Adrenal gland (tissue), 12 donors: ENCODE results near the gene NUTF2. TPM values are rescaled to one million over a fixed set of nuclear protein-coding genes. Genes with fewer than 3 reads are reported as not detected.

Experiments
- DNase-seq, 7 donors: peaks; one replicate each; pipeline ENCODE4 v3.0.0-alpha.2; 2019 to 2020
- H3K27ac ChIP-seq, 5 donors: fragments of 200-600 bp; sonication (generic) in 4 of 5; 1 replicate in 3 of 5; 2 replicates in 2 of 5; pipeline versions ENCODE4 v1.5.1 to v1.8.0; 2016 to 2020; ENCODE audit warnings: mild to moderate bottlenecking in 1 of 5
- H3K27me3 ChIP-seq: fragments of 200-600 bp; 2 replicates; pipeline ENCODE4 v1.8.0; 2021
- H3K36me3 ChIP-seq, 2 donors: fragments of 200-600 bp; replicated peaks in 1 of 2; 1 replicate in 1 of 2; 2 replicates in 1 of 2; pipeline versions ENCODE4 v1.5.1 to v1.8.0; 2018 to 2022
- H3K4me1 ChIP-seq, 2 donors: fragments of 200-600 bp; replicated peaks in 1 of 2; 1 replicate in 1 of 2; 2 replicates in 1 of 2; pipeline versions ENCODE4 v1.5.1 to v1.8.0; 2018 to 2021
- H3K4me3 ChIP-seq, 4 donors: fragments of 200-600 bp; sonication (generic) in 3 of 4; one replicate each; pipeline ENCODE4 v1.5.1; 2016 to 2018
- H3K9me3 ChIP-seq, 3 donors: fragments of 200-600 bp; sonication (generic) in 1 of 3; replicated peaks in 1 of 3; 1 replicate in 2 of 3; 2 replicates in 1 of 3; pipeline versions ENCODE4 v1.5.1 to v1.8.0; 2016 to 2021
- POLR2A ChIP-seq, 2 donors: fragments of 450-650 bp; IDR thresholded peaks; one replicate each; pipeline ENCODE4 v1.6.1; 2017; ENCODE audit warnings: antibody characterized with exemption in 2 of 2, mild to moderate bottlenecking in 2 of 2, moderate library complexity in 1 of 2
- WGBS, 4 donors: extraction: QIAGEN DNeasy Blood & Tissue Kit in 2 of 4; methylation state at CpG; one replicate each; pipeline versions ENCODE4 v1.1.5 to v1.1.7; 2013 to 2017; 5-methylcytosine and 5-hydroxymethylcytosine counted together
- intact Hi-C, 2 donors: fragments of 100-400 bp; cut with DNase I; formaldehyde crosslinking; loops; one replicate each; pipeline versions ENCODE4 v1.14.1 to v1.15.0; 2022 to 2023
- polyA plus RNA-seq, 3 donors: library from polyadenylated mRNA; stranded (reverse); fragments of 200-250 nt in 2 of 3; fragments of 350-450 nt in 1 of 3; fragmentation: Illumina TruSeq in 1 of 3; extraction: RNeasy Lipid Tissue Mini Kit (QIAGEN cat#74804) in 1 of 3; gene quantifications; one replicate each; pipeline ENCODE4 v1.2.3, GENCODE V29; 2013 to 2014
- total RNA-seq, 9 donors: library from RNA; depleted of rRNA in 4 of 9; stranded (reverse); fragments of >200 nt in 4 of 9; fragments of 120-200 nt in 1 of 9; fragmentation: NEBNext Ultra II Directional in 1 of 9; extraction: Animal tissue kit (Norgen Biotek cat#: 25700) in 1 of 9; gene quantifications; one replicate each; pipeline versions ENCODE4 v1.1.0 to v1.2.4, GENCODE V29; 2013 to 2023
- TF ChIP-seq, protein P1 (sequence below), 6 experiments: fragments of 450-650 bp in 4 of 6; fragments of 200-600 bp in 2 of 6; sonication (generic) in 1 of 6; IDR thresholded peaks; 1 replicate in 5 of 6; 2 replicates in 1 of 6; pipeline versions ENCODE4 v1.5.1 to v1.8.0; 2016 to 2021; ENCODE audit warnings: antibody characterized with exemption in 6 of 6, mild to moderate bottlenecking in 2 of 6, moderate library complexity in 1 of 6
- donor health status: healthy with polysubstance abuse.
- donor health status: Bipolar disorder and iron deficiency.
- donor health status: DM: yes; HTN: yes; CAD: no.
- donor health status: DM: no; HTN: no; CAD: no.
- donor health status: DM: no; HTN: no; CAD: no.
- donor health status: DM: yes; HTN: yes; CAD: no.

Gene NUTF2
- total and polyA plus RNA-seq, 12 donors = 30.0 to 201 (median 87.1) TPM

DNA sequence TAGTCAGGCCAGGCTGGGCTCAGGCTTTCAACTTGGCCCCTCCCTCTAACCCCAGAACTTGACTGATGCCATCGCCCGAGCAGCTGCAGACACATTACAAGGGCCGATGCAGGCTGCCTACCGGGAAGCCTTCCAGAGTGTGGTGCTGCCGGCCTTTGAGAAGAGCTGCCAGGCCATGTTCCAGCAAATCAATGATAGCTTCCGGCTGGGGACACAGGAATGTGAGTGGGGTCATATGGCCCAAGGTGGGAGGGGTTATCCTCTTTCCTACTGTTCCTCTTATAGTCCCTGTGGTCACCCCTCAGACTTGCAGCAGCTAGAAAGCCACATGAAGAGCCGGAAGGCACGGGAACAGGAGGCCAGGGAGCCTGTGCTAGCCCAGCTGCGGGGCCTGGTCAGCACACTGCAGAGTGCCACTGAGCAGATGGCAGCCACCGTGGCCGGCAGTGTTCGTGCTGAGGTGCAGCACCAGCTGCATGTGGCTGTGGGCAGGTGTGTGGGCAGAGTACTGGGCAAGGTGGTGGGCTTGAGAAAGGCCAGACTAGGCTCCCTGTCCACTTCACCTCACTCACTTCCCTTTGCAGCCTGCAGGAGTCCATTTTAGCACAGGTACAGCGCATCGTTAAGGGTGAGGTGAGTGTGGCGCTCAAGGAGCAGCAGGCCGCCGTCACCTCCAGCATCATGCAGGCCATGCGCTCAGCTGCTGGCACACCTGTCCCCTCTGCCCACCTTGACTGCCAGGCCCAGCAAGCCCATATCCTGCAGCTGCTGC is 35.8 kb downstream of the NUTF2 start:
- intact Hi-C loops = loop anchor here (5.0 kb wide), 1 partner anchor 45 kb away; no protein-coding TSS in a partner anchor
- TF ChIP-seq POLR2A (IDR thresholded peaks at IDR 0.05) = peak in 1 of 2 donors; percentile 14
- TF ChIP-seq, protein P1, sequence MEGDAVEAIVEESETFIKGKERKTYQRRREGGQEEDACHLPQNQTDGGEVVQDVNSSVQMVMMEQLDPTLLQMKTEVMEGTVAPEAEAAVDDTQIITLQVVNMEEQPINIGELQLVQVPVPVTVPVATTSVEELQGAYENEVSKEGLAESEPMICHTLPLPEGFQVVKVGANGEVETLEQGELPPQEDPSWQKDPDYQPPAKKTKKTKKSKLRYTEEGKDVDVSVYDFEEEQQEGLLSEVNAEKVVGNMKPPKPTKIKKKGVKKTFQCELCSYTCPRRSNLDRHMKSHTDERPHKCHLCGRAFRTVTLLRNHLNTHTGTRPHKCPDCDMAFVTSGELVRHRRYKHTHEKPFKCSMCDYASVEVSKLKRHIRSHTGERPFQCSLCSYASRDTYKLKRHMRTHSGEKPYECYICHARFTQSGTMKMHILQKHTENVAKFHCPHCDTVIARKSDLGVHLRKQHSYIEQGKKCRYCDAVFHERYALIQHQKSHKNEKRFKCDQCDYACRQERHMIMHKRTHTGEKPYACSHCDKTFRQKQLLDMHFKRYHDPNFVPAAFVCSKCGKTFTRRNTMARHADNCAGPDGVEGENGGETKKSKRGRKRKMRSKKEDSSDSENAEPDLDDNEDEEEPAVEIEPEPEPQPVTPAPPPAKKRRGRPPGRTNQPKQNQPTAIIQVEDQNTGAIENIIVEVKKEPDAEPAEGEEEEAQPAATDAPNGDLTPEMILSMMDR (IDR thresholded peaks at IDR 0.05) = peak in 2 of 6 experiments; percentile 2 to 13
- H3K9me3 ChIP-seq = no peaks in the 10 kb centered on the region
- WGBS, 4 donors = 54 to 73% (median 68%) methylated on average over 10 to 18 of the region's 18 CpGs
- H3K27ac ChIP-seq = peak overlapping the region in 4 of 5 donors; percentile 58 to 98 (median 86)
- H3K27me3 ChIP-seq = no peaks in the 10 kb centered on the region
- DNase-seq = peak; percentile 47 to 84 (median 68)
- peaks cover 0 to 72% of the 10 kb centered on the region in 2 donors for H3K36me3 ChIP-seq
- peaks cover 11 to 32% of the 10 kb centered on the region in 2 donors for H3K4me1 ChIP-seq
- H3K4me3 ChIP-seq = no peak overlapping the region

DNA sequence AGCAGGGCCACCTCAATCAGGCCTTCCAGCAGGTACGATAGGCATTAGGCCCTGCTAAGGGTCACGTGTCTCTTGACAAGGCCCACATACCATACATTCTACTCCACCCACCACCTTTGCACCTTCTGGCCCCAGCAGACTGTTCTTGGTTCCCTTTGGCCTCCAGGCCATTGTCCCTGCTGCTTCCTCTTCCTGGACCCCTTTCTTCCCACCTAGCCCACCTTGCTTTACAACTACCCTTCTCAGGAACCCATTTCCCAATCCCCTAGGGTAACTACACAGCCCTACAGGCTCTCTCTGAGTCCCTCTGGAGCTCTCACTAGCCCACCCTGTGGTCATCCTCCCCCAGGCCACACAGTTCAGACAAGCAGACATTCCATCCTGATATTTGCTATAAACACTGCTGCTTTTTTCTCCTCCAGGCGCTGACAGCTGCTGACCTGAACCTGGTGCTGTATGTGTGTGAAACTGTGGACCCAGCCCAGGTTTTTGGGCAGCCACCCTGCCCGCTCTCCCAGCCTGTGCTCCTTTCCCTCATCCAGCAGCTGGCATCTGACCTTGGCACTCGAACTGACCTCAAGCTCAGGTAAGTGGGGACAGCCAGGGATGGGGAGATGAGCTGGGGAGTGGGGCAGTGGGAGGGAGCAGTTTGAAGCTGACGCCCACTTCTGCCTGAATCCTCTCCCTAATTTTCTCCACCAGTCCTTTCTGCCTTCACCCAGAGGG is 36.6 kb downstream of the NUTF2 start:
- TF ChIP-seq POLR2A (IDR thresholded peaks at IDR 0.05) = no peak
- TF ChIP-seq, protein P1 (IDR thresholded peaks at IDR 0.05) = no peak
- intact Hi-C loops = loop anchor here (5.0 kb wide), 1 partner anchor 44 kb away; no protein-coding TSS in a partner anchor
- H3K4me1 ChIP-seq = peaks cover 11 to 32% of the 10 kb centered on the region in 2 donors

DNA sequence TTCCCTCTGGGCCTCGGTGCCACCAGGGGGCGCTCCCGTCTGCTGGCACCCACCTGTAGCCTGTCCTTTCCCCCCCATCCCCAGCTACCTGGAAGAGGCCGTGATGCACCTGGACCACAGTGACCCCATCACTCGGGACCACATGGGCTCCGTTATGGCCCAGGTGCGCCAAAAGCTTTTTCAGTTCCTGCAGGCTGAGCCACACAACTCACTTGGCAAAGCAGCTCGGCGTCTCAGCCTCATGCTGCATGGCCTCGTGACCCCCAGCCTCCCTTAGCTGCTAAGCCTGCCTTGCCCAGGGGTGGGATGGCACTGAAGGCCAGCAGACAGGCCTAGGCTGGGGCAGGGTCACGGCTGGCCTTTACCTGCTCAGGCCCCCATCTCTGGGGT is 37.1 kb downstream of the NUTF2 start:
- Histone ChIP-seq H3K9me3 (no peaks in the 10 kb centered on the region), H3K4me3 (no peak overlapping the region), H3K36me3 (peaks cover 0 to 59% of the 10 kb centered on the region in 2 donors), H3K27me3 (no peaks in the 10 kb centered on the region), H3K27ac (peak overlapping the region in 4 of 5 donors; percentile 4 to 83 (median 54)), H3K4me1 (peaks cover 11 to 32% of the 10 kb centered on the region in 2 donors)
- 33 to 65% (median 63%) methylated on average over 5 to 11 of the region's 11 CpGs for WGBS, 4 donors
- no peak for TF ChIP-seq POLR2A (IDR thresholded peaks at IDR 0.05)
- TF ChIP-seq, protein P1 (IDR thresholded peaks at IDR 0.05) = peak; percentile 58 to 81 (median 76)
- intact Hi-C loops = loop anchor here (5.0 kb wide), 1 partner anchor 43 kb away; no protein-coding TSS in a partner anchor
- peak; percentile 36 to 72 (median 61) for DNase-seq

More for the DNA sequence above, 36.6 kb downstream of the NUTF2 start:
- no peak overlapping the region for H3K4me3 ChIP-seq
- H3K36me3 ChIP-seq = peaks cover 0 to 65% of the 10 kb centered on the region in 2 donors
- WGBS, 4 donors = 70 to 79% (median 74%) methylated on average over 6 of the region's 6 CpGs
- H3K27ac ChIP-seq = peak overlapping the region in 2 of 5 donors; percentile 52 to 98
- H3K9me3 ChIP-seq = no peaks in the 10 kb centered on the region
- DNase-seq = no peak
- no peaks in the 10 kb centered on the region for H3K27me3 ChIP-seq

DNA sequence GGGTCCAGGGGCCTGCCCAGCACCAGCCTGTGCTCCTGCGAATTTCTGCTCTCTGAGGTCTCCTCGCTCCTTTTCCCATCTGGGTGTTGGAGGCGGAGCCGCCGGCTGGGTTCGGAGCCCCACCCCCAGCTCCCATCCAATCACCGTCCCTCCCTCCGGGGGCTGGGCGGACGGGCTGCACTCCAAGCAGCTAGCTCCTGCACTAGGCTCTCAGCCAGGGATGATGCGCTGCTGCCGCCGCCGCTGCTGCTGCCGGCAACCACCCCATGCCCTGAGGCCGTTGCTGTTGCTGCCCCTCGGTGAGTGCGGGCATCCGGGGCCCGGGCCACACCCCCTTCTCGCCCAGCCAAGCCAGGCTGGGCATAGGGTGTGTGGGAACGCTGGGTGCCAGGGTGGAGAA is 38.0 kb downstream of the NUTF2 start, which contains the start of gene NRN1L:
NRN1L (plus strand) TSS at position 202 of the 400 bp plus-strand sequence; CDS start at position 221, 19 bp downstream.
- Histone ChIP-seq H3K27ac (peak within 1 kb of the TSS in 4 of 5 donors; percentile 4 to 83 (median 58)), H3K27me3 (no peaks in the 10 kb centered on the region), H3K9me3 (no peaks in the 10 kb centered on the region), H3K4me3 (no peak within 1 kb of the TSS), H3K36me3 (peaks cover 0 to 51% of the 10 kb centered on the region in 2 donors), H3K4me1 (peaks cover 11 to 32% of the 10 kb centered on the region in 2 donors)
- peak; percentile 93 to 96 (median 95) for DNase-seq
- 22 to 39% (median 26%) methylated on average over 13 to 22 of the region's 22 CpGs for WGBS, 4 donors
- TF ChIP-seq POLR2A (IDR thresholded peaks at IDR 0.05) = no peak
- TF ChIP-seq, protein P1 (IDR thresholded peaks at IDR 0.05) = no peak
- intact Hi-C loops = loop anchor here (5.0 kb wide), 1 partner anchor 43 kb away; no protein-coding TSS in a partner anchor
